H1 (cell line): ENCODE data around the gene RUFY1. TPM values are rescaled to one million over a fixed set of nuclear protein-coding genes. Genes with fewer than 3 reads are reported as not detected.

Source experiments
- CREB1 ChIP-seq: IDR thresholded peaks from 2 replicates; pipeline ENCODE4 v1.6.1; 2012; ENCODE audit warnings: inconsistent platforms
- CTBP2 ChIP-seq: IDR thresholded peaks from 2 replicates; pipeline ENCODE4 v1.7.0; 2011; ENCODE audit warnings: borderline replicate concordance, mild to moderate bottlenecking, moderate library complexity, mixed read lengths, low read length; ENCODE audit not compliant: insufficient read depth, insufficient read length
- FOSL1 ChIP-seq: IDR thresholded peaks from 2 replicates; pipeline ENCODE4 v1.6.1; 2011; ENCODE audit warnings: mild to moderate bottlenecking, low read depth, low read length, moderate library complexity; ENCODE audit not compliant: insufficient read depth
- GABPA ChIP-seq: IDR thresholded peaks from 2 replicates; pipeline ENCODE4 v1.6.1; 2011; ENCODE audit warnings: mild to moderate bottlenecking, low read length, moderate library complexity, borderline replicate concordance; ENCODE audit not compliant: insufficient read depth
- GTF2F1 ChIP-seq: IDR thresholded peaks from 2 replicates; pipeline ENCODE4 v1.6.1; 2012; ENCODE audit warnings: low read depth, low read length, improper control_type of control experiment, borderline replicate concordance
- HDAC2 ChIP-seq, 2 experiments: fragments of 300-600 bp in 1 of 2; sonication (generic) in 1 of 2; IDR thresholded peaks; 2 replicates each; pipeline ENCODE4 v1.6.1; 2011 to 2012; ENCODE audit warnings: low read depth in 2 of 2, low read length in 2 of 2, mild to moderate bottlenecking in 2 of 2, moderate library complexity in 2 of 2, borderline replicate concordance in 1 of 2, inconsistent platforms in 1 of 2
- NANOG ChIP-seq: IDR thresholded peaks from 2 replicates; pipeline ENCODE4 v1.6.1; 2011; ENCODE audit warnings: low read length, low read depth, mild to moderate bottlenecking, inconsistent platforms; ENCODE audit not compliant: insufficient read depth, poor library complexity, severe bottlenecking
- PHF8 ChIP-seq: fragments of 200-600 bp; sonication (generic); conservative IDR thresholded peaks from 2 replicates; pipeline ENCODE4 v1.7.1; 2012; ENCODE audit warnings: low read depth, mild to moderate bottlenecking, inconsistent platforms, low read length, moderate library complexity
- POU5F1 ChIP-seq: IDR thresholded peaks from 2 replicates; pipeline ENCODE4 v1.6.1; 2011; ENCODE audit warnings: low read depth, mild to moderate bottlenecking, low read length, moderate library complexity
- RAD21 ChIP-seq, 2 experiments: IDR thresholded peaks in 1 of 2; conservative IDR thresholded peaks in 1 of 2; 2 replicates each; pipeline ENCODE4 v1.6.1; 2011; ENCODE audit warnings: low read depth in 2 of 2, low read length in 2 of 2, improper control_type of control experiment in 1 of 2, inconsistent platforms in 1 of 2, mild to moderate bottlenecking in 1 of 2, moderate library complexity in 1 of 2
- RBBP5 ChIP-seq: IDR thresholded peaks from 2 replicates; pipeline ENCODE4 v1.7.1; 2012; ENCODE audit warnings: low read depth, mild to moderate bottlenecking, inconsistent platforms, low read length, moderate library complexity, borderline replicate concordance
- SP1 ChIP-seq: IDR thresholded peaks from 2 replicates; pipeline ENCODE4 v1.6.1; 2011; ENCODE audit warnings: low read depth, low read length
- SP4 ChIP-seq: IDR thresholded peaks from 2 replicates; pipeline ENCODE4 v1.6.1; 2012; ENCODE audit warnings: low read length, inconsistent platforms
- TBP ChIP-seq: IDR thresholded peaks from 2 replicates; pipeline ENCODE4 v1.6.1; 2011; ENCODE audit warnings: low read depth, low read length, improper control_type of control experiment
- polyA plus RNA-seq, 7 experiments: library from polyadenylated mRNA; depleted of rRNA in 3 of 7; stranded (reverse) in 5 of 7; unstranded in 2 of 7; fragments of >200 nt in 5 of 7; fragments of 200-250 nt in 2 of 7; gene quantifications; 1 replicate in 5 of 7; 2 replicates in 1 of 7; 4 replicates in 1 of 7; pipeline versions ENCODE4 v1.2.1 to v1.2.3, GENCODE V29; 2011 to 2013; ENCODE audit warnings: missing spikeins in 2 of 7, mixed read lengths in 2 of 7
- total RNA-seq: library from RNA; stranded (reverse); fragmentation: NEBNext Ultra II Directional; extraction: Animal tissue kit (Norgen Biotek cat#: 25700); gene quantifications from 2 replicates; pipeline ENCODE4 v1.2.1, GENCODE V29; 2021
- TF ChIP-seq, protein P1 (sequence below): IDR thresholded peaks from 2 replicates; pipeline ENCODE4 v1.6.1; 2011; ENCODE audit warnings: low read length, improper control_type of control experiment

RUFY1 gene
- total and polyA plus RNA-seq, 2 of the 8 experiments (the other 6 are each of a cell fraction or from before 2014, with no cell fraction given): 22.4 to 29.5 TPM

DNA sequence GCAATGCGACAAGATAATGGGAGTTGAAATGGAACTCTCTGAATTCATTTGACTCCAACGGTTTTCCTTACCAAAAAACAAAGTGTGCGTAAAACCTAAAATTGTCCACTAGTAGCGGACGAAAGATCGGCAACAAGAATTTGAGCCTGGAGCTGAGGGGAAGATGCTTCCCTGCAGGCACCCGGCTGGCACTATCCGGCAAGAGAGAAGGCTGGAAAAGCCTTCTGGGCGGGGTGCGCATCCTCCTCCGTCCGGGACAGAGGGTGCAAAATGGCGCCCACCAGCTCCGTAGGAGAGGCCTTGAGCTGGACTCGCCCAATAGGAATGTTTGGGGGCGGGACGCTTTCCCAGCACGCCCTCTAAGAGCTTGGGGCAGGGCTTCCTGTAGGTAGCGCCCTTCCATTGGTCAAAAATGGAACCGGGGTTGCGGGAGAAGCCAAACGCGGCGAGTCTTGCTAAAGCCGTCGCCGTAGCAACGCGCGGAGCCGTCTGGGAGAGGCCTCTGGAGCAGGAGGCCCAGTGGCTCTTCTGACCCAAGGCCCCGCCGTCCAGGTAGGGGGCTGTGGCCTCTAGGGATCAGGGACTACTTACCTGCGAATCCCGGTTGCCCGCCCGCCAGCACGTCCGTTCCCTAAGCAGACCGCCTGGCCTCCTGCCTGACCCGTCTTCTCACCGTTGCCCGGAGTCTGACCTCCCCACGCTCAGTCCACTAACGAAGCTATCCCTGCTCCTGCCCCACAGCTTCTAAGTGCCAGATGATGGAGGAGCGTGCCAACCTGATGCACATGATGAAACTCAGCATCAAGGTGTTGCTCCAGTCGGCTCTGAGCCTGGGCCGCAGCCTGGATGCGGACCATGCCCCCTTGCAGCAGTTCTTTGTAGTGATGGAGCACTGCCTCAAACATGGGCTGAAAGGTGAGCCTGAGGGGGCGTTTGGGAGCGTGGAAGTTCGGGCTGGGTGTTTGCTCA, 9.2 kb downstream of the RUFY1 start (continued):
- TF ChIP-seq RBBP5: no peak
- TF ChIP-seq FOSL1: no peak
- peak; percentile 90; the same call in 1 of the 2 replicates for TF ChIP-seq SP1
- no peak for TF ChIP-seq NANOG
- peak; percentile 37; the same call in 1 of the 2 replicates for TF ChIP-seq SP4
- TF ChIP-seq PHF8: peak; percentile 69
- TF ChIP-seq RAD21 (IDR thresholded peaks at IDR 0.05 in 1 of 2, conservative IDR thresholded peaks at IDR 0.05 in 1 of 2; ENCODE audit: low read depth in 2 of 2, low read length in 2 of 2): no peak
- TF ChIP-seq GABPA: no peak
- TF ChIP-seq, protein P1, sequence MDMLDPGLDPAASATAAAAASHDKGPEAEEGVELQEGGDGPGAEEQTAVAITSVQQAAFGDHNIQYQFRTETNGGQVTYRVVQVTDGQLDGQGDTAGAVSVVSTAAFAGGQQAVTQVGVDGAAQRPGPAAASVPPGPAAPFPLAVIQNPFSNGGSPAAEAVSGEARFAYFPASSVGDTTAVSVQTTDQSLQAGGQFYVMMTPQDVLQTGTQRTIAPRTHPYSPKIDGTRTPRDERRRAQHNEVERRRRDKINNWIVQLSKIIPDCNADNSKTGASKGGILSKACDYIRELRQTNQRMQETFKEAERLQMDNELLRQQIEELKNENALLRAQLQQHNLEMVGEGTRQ: no peak
- peak; percentile 64; the same call in 1 of the 2 replicates for TF ChIP-seq GTF2F1
- no peak for TF ChIP-seq POU5F1
- no peak for TF ChIP-seq CTBP2
- TF ChIP-seq TBP: peak; percentile 92
- TF ChIP-seq CREB1: peak; percentile 38; the same call in 1 of the 2 replicates
- TF ChIP-seq HDAC2 (IDR thresholded peaks at IDR 0.05; ENCODE audit: borderline replicate concordance in 1 of 2, low read depth in 2 of 2, low read length in 2 of 2): no peak
